ENCODE data around the gene UBA52. TPM values are rescaled to one million over a fixed set of nuclear protein-coding genes. Genes with fewer than 3 reads are reported as not detected.

The UBA52 gene
- total RNA-seq, 1 experiment from 2014 or later: 1,265 TPM

- Mint-ChIP-seq H3K27me3 (ENCODE audit: low read depth) (peaks cover 94% of the 10 kb centered on the region), H3K4me1 (peaks cover 42 to 53% of the 10 kb centered on the region in 2 experiments)
- no CpG with 5 or more reads among the region's 30 CpGs for WGBS (ENCODE audit: extremely low coverage, insufficient read length, low lambda C conversion rate)
These were observed 40.6 kb downstream of the UBA52 start for GRCh38 chr19:18612051-18612771.

More at GRCh38 chr19:18612051-18612771, 40.6 kb downstream of the UBA52 start:
- Mint-ChIP-seq H3K4me3 (peak overlapping the region; percentile 64 to 88), H3K36me3 (ENCODE audit: insufficient read depth in 1 of 3, low read depth in 3 of 3) (peaks cover 0 to 2% (median 0%) of the 10 kb centered on the region in 3 experiments; a peak in 3 of 7 replicates), H3K9me3 (peaks cover 0 to 2% of the 10 kb centered on the region in 2 experiments; a peak in 2 of 5 replicates), H3K27ac (no peak overlapping the region)
- no peak overlapping the region for H2BK15ac ChIP-seq (ENCODE audit: low read depth, low read length)
- H2BK120ac ChIP-seq (ENCODE audit: low read depth, low read length, poor library complexity, severe bottlenecking): no peak overlapping the region
- no peaks in the 10 kb centered on the region for H3K79me2 ChIP-seq (ENCODE audit: insufficient read depth, low read length)
- H3K23ac ChIP-seq (ENCODE audit: insufficient read length, low read depth, low read length): no peak overlapping the region
- H3K4ac ChIP-seq (ENCODE audit: low read depth, low read length): no peak overlapping the region
- peaks cover 17% of the 10 kb centered on the region for H3K4me1 ChIP-seq (ENCODE audit: insufficient read depth, low read length)
- no peak overlapping the region for H2AFZ ChIP-seq (ENCODE audit: low read length)
- H2BK12ac ChIP-seq (ENCODE audit: insufficient read length, low read depth, low read length): no peak overlapping the region
- H3K79me1 ChIP-seq (ENCODE audit: insufficient read depth, low read depth, low read length, poor library complexity, severe bottlenecking): no peaks in the 10 kb centered on the region
- H2BK5ac ChIP-seq (ENCODE audit: insufficient read length, low read length): no peak overlapping the region
- H3K27me3 ChIP-seq (ENCODE audit: insufficient read depth, low read length): peaks cover 67% of the 10 kb centered on the region
- no peak for DNase-seq
- no peaks in the 10 kb centered on the region for H3K9me3 ChIP-seq (ENCODE audit: control insufficient read depth, low read depth, low read length)
- no peak for TF ChIP-seq CTCF (conservative IDR thresholded peaks at IDR 0.05)
- no peaks in the 10 kb centered on the region for H4K20me1 ChIP-seq (ENCODE audit: control insufficient read depth, insufficient read depth, insufficient read length)
- H3T11ph ChIP-seq (ENCODE audit: low read length): no peak overlapping the region
- H3K23me2 ChIP-seq (ENCODE audit: insufficient read length, low read depth, low read length, poor library complexity, severe bottlenecking): peaks cover 27% of the 10 kb centered on the region
- H4K91ac ChIP-seq (ENCODE audit: insufficient read length, low read depth, low read length): no peak overlapping the region
- H3K56ac ChIP-seq (ENCODE audit: insufficient read length, low read depth, low read length): no peak overlapping the region
- H4K8ac ChIP-seq (replicated peaks; ENCODE audit: insufficient read length, low read depth, low read length): no peak overlapping the region
- H2BK20ac ChIP-seq (ENCODE audit: low read depth, low read length, poor library complexity, severe bottlenecking): no peak overlapping the region
- no peak overlapping the region for H3K27ac ChIP-seq (ENCODE audit: insufficient read length, low read depth, low read length)
- no peak overlapping the region for H2AK5ac ChIP-seq (ENCODE audit: insufficient read length, low read length)
- no peak overlapping the region for H4K5ac ChIP-seq (ENCODE audit: insufficient read length, low read depth, low read length)
- no peak overlapping the region for H3K9ac ChIP-seq (ENCODE audit: extremely low read depth, insufficient read length, low read length)
- H3K14ac ChIP-seq (ENCODE audit: insufficient read depth, low read length): no peak overlapping the region
- no peak overlapping the region for H3K18ac ChIP-seq (ENCODE audit: insufficient read length, low read depth, low read length)
- H3K4me2 ChIP-seq (ENCODE audit: insufficient read depth, insufficient read length, low read length): peak overlapping the region; percentile 44

All from H9 (cell line).